GM10248 (cell line): ENCODE results near the gene SETBP1.

Source experiments
- CTCF ChIA-PET: fragments of 300-600 bp; sonication (Branson Sonifier 250); formaldehyde crosslinking; extraction: SDS; loops from one replicate; lab custom pipeline; 2021; ENCODE audit warnings: antibody characterized with exemption; lab: Yijun Ruan, JAX
- POLR2A ChIA-PET: fragments of 350-650 bp; sonication (Branson Sonifier 250); formaldehyde crosslinking; extraction: SDS; loops from one replicate; lab custom pipeline; 2020; ENCODE audit warnings: antibody characterized with exemption; lab: Yijun Ruan, JAX
- DNase-seq: peaks from one replicate; pipeline ENCODE4 v3.0.0; 2012; ENCODE audit errors: extremely low spot score
- CTCF ChIP-seq: IDR thresholded peaks from 2 replicates; pipeline ENCODE4 v1.5.1; 2012; ENCODE audit warnings: mild to moderate bottlenecking, low read depth; ENCODE audit errors: extremely low read depth, missing control alignments, control extremely low read depth

Gene SETBP1

GRCh38 chr18:44841221-44841620 lies 160.5 kb downstream of the SETBP1 start:
- TF ChIP-seq CTCF = no peak
- POLR2A ChIA-PET = no interaction called here
- no peak for DNase-seq
- CTCF ChIA-PET = interaction anchor here (0.7 to 2.9 kb wide), 11 partner anchors 11 to 372 kb away, joined by 3 to 13 read pairs (median 4); no protein-coding TSS in a partner anchor

- ChIA-PET CTCF (interaction anchor here (0.6 to 2.9 kb wide), 14 partner anchors 9 to 371 kb away, joined by 3 to 13 read pairs (median 3); no protein-coding TSS in a partner anchor), POLR2A (no interaction called here)
- DNase-seq = no peak
- no peak for TF ChIP-seq CTCF
These were observed 161.3 kb downstream of the SETBP1 start for GRCh38 chr18:44841752-44842587.

GRCh38 chr18:44842588-44843412 lies 162.1 kb downstream of the SETBP1 start:
- DNase-seq = no peak
- no peak for TF ChIP-seq CTCF
- POLR2A ChIA-PET = no interaction called here
- CTCF ChIA-PET = interaction anchor here (0.6 to 2.9 kb wide), 8 partner anchors 10 to 58 kb away, joined by 3 to 13 read pairs (median 3); no protein-coding TSS in a partner anchor

- TF ChIP-seq CTCF = no peak
- ChIA-PET CTCF (interaction anchor here (0.9 to 1.3 kb wide), 2 partner anchors 8 to 25 kb away, joined by 3 to 4 read pairs; no protein-coding TSS in a partner anchor), POLR2A (no interaction called here)
- no peak for DNase-seq
These were observed 163.8 kb downstream of the SETBP1 start for GRCh38 chr18:44844486-44844885.

- POLR2A ChIA-PET = no interaction called here
- CTCF ChIA-PET = no interaction called here
- no peak for DNase-seq
- TF ChIP-seq CTCF = no peak
These were observed 165.8 kb downstream of the SETBP1 start for GRCh38 chr18:44846450-44846849.

- TF ChIP-seq CTCF = no peak
- ChIA-PET CTCF (interaction anchor here (0.9 kb wide), 1 partner anchor 10 kb away, joined by 3 read pairs; no protein-coding TSS in a partner anchor), POLR2A (no interaction called here)
- no peak for DNase-seq
These were observed 168.1 kb downstream of the SETBP1 start for GRCh38 chr18:44848644-44849335.
